ENCODE measurements around the gene MYO18A.

- TF ChIP-seq CTCF (IDR thresholded peaks at IDR 0.05; ENCODE audit: poor library complexity) (no peak), EZH2 (IDR thresholded peaks at IDR 0.05; ENCODE audit: borderline replicate concordance) (no peak)
Observed at GRCh38 chr17:29119265-29119664, 60.9 kb downstream of the MYO18A start.
